Neural crest cell (in vitro differentiated cells): Measurements from ENCODE around the gene PCDH11Y. TPM values are rescaled to one million over a fixed set of nuclear protein-coding genes. Genes with fewer than 3 reads are reported as not detected.
"Not testable (repeated sequence)": the region's sequence is repeated elsewhere in the genome, so short reads cannot be mapped to it uniquely, and the experiment has no call there.

Experiments
- DNase-seq: peaks from one replicate; pipeline ENCODE4 v3.0.0; 2021; ENCODE audit warnings: low read depth, mixed read lengths, low spot score
- H3K27ac Mint-ChIP-seq: one replicate; pipeline ENCODE4 v1.8.0; 2021; ENCODE audit warnings: mild to moderate bottlenecking, mixed read lengths; ENCODE audit not compliant: unreplicated experiment
- H3K27me3 Mint-ChIP-seq: 2 replicates; pipeline ENCODE4 v1.8.0; 2021; ENCODE audit warnings: low read depth, mild to moderate bottlenecking, mixed read lengths
- H3K36me3 Mint-ChIP-seq: 2 replicates; pipeline ENCODE4 v1.8.0; 2021; ENCODE audit warnings: low read depth, mild to moderate bottlenecking, mixed read lengths
- H3K4me1 Mint-ChIP-seq: 2 replicates; pipeline ENCODE4 v1.8.0; 2021; ENCODE audit warnings: mixed read lengths
- H3K4me3 Mint-ChIP-seq: one replicate; pipeline ENCODE4 v1.8.0; 2021; ENCODE audit warnings: mild to moderate bottlenecking, mixed read lengths
- H3K9me3 Mint-ChIP-seq: 2 replicates; pipeline ENCODE4 v1.8.0; 2021; ENCODE audit warnings: mixed read lengths
- total RNA-seq: library from RNA; stranded (reverse); gene quantifications from 2 replicates; pipeline ENCODE4 v1.2.1, GENCODE V29; 2021

PCDH11Y gene
- total RNA-seq, 1 donor from 2014 or later = 1.2 TPM

GRCh38 chrY:5708727-5709126 is 708.6 kb downstream of the PCDH11Y start:
- not testable (repeated sequence) for H3K27me3 Mint-ChIP-seq, H3K4me1 Mint-ChIP-seq, H3K4me3 Mint-ChIP-seq, H3K36me3 Mint-ChIP-seq, DNase-seq, H3K27ac Mint-ChIP-seq, H3K9me3 Mint-ChIP-seq

GRCh38 chrY:5709788-5710381 is 709.8 kb downstream of the PCDH11Y start:
- not testable (repeated sequence) for H3K4me1 Mint-ChIP-seq, H3K36me3 Mint-ChIP-seq, H3K27me3 Mint-ChIP-seq, DNase-seq, H3K27ac Mint-ChIP-seq, H3K4me3 Mint-ChIP-seq, H3K9me3 Mint-ChIP-seq

- not testable (repeated sequence) for H3K27me3 Mint-ChIP-seq, H3K9me3 Mint-ChIP-seq, H3K4me1 Mint-ChIP-seq, H3K27ac Mint-ChIP-seq, H3K4me3 Mint-ChIP-seq, DNase-seq, H3K36me3 Mint-ChIP-seq
Observed at GRCh38 chrY:5761403-5761802, 761.3 kb downstream of the PCDH11Y start.

GRCh38 chrY:5776485-5776884 is 776.4 kb downstream of the PCDH11Y start:
- not testable (repeated sequence) for H3K36me3 Mint-ChIP-seq, H3K4me3 Mint-ChIP-seq, H3K4me1 Mint-ChIP-seq, H3K27me3 Mint-ChIP-seq, DNase-seq, H3K27ac Mint-ChIP-seq, H3K9me3 Mint-ChIP-seq
